Thoracic aorta (tissue), 2 donors: ENCODE data around the gene MMD2. TPM values are rescaled to one million over a fixed set of nuclear protein-coding genes. Genes with fewer than 3 reads are reported as not detected.

Experiments
- ATAC-seq: fragments of 150-250 bp; one replicate; pipeline ENCODE4 v1.8.0; 2017; ENCODE audit warnings: low read depth; ENCODE audit not compliant: insufficient number of reproducible peaks, low FRiP score
- DNase-seq: peaks from one replicate; pipeline ENCODE4 v3.0.0-alpha.2; 2020; ENCODE audit warnings: low spot score
- H3K27ac ChIP-seq, 2 donors: fragments of 200-600 bp; sonication (generic); 1 replicate in 1 of 2; 2 replicates in 1 of 2; pipeline ENCODE4 v1.5.1; 2016; ENCODE audit warnings: mild to moderate bottlenecking in 2 of 2, moderate library complexity in 2 of 2
- H3K27me3 ChIP-seq: fragments of 200-600 bp; sonication (generic); replicated peaks from 2 replicates; pipeline ENCODE4 v1.6.0; 2016; ENCODE audit warnings: mild to moderate bottlenecking; ENCODE audit not compliant: insufficient read depth
- H3K36me3 ChIP-seq: fragments of 200-600 bp; sonication (generic); one replicate; pipeline ENCODE4 v1.5.1; 2016
- H3K4me1 ChIP-seq, 2 donors: fragments of 200-600 bp; sonication (generic); 1 replicate in 1 of 2; 2 replicates in 1 of 2; pipeline versions ENCODE4 v1.5.1 to v1.6.0; 2016; ENCODE audit warnings: low read depth in 2 of 2, mild to moderate bottlenecking in 1 of 2; ENCODE audit not compliant: control insufficient read depth in 1 of 2
- H3K4me3 ChIP-seq: fragments of 200-600 bp; sonication (generic); 2 replicates; pipeline ENCODE4 v1.5.1; 2016; ENCODE audit warnings: mild to moderate bottlenecking
- H3K9me3 ChIP-seq: fragments of 200-600 bp; sonication (generic); 2 replicates; pipeline ENCODE4 v1.5.1; 2016
- CTCF ChIP-seq: fragments of 200-600 bp; sonication (generic); IDR thresholded peaks from one replicate; pipeline ENCODE4 v1.5.1; 2019; ENCODE audit warnings: antibody characterized with exemption
- total RNA-seq, 2 donors: library from RNA; depleted of rRNA; stranded (reverse); fragments of >200 nt; gene quantifications; one replicate each; pipeline versions ENCODE4 v1.1.0 to v1.2.3, GENCODE V29; 2016

The MMD2 gene
- total RNA-seq, 2 donors from 2014 or later, result not detected

GRCh38 chr7:4856336-4857057, 102.5 kb downstream of the MMD2 start:
- Histone ChIP-seq H3K9me3 (no peaks in the 10 kb centered on the region), H3K27ac (no peak overlapping the region), H3K4me1 (no peaks in the 10 kb centered on the region), H3K36me3 (no peaks in the 10 kb centered on the region), H3K27me3 (no peaks in the 10 kb centered on the region), H3K4me3 (no peak overlapping the region)
- no peak for TF ChIP-seq CTCF
- ATAC-seq, result no peak
- DNase-seq, result no peak

Other genes starting within 250 kb of the MMD2 start
- 10 to 100 TPM; 40.3 to 42.0 TPM for gene AP5Z1, start 183.6 kb downstream of the MMD2 start, total RNA-seq
- gene PAPOLB, start 97.2 kb downstream of the MMD2 start, total RNA-seq, result 1 to 10 TPM in 1 of 2 donors, under 1 TPM in 1; 0.68 to 1.1 TPM
- gene RADIL, start 75.5 kb downstream of the MMD2 start, total RNA-seq, result 10 to 100 TPM in 1 of 2 donors, 1 to 10 TPM in 1; 6.7 to 14.4 TPM
- gene RBAK, start 86.7 kb upstream of the MMD2 start, total RNA-seq, result 10 to 100 TPM in 1 of 2 donors, 1 to 10 TPM in 1; 8.3 to 15.9 TPM
- gene WIPI2, start 231.0 kb upstream of the MMD2 start, total RNA-seq, result 10 to 100 TPM; 38.4 to 55.4 TPM